ENCODE data around the gene ATG16L2.

ATG16L2 gene

GRCh38 chr11:72814286-72815109, at the start of gene ATG16L2:
ATG16L2 (plus strand) TSS chr11:72814411; CDS start chr11:72814446, 35 bp downstream.
- peak; percentile 55 to 95 (median 90) for DNase-seq
- intact Hi-C loops (cut with DNase I), result no loop called here

- intact Hi-C loops (cut with DNase I), result no loop called here
- DNase-seq, result no peak
Measured at GRCh38 chr11:72764503-72764902, 49.7 kb upstream of the ATG16L2 start.

DNA sequence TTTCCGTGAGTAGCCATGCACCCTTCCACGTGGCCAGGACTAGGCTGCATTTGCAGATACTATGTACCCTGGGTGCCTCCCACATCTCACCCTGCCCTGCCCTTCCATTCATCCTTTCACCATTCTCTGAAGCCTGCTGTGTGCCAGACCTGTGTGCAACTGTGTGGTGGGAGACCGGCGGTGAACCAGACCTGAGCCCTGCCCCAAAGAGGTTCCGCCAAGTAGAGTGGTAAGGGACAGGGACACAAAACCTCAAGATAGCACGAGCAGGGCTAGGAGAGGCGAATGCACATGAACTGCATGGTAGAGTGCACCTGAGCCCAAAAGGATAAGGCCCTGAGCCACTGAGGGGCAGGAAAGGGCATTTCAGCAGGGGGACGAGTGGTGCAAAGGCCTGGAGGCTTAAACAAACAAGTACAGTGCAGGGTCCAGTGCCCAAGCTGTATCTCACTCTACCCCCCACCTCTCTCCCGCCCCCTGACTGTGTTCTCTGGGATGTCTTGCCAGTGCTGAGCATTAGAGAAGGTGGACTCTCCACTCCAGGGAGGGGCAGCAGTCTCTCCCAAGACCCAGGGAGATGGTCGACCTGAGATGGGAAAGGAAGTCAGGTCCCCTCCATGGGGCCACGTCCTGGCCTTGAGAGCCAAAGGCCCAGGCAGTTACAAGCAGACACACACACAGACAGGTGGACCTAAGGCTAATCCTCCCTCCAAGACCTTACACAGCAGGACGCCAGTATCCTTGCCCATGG, 47.9 kb upstream of the ATG16L2 start:
- no peak for DNase-seq
- intact Hi-C loops (cut with DNase I), result no loop called here

DNA sequence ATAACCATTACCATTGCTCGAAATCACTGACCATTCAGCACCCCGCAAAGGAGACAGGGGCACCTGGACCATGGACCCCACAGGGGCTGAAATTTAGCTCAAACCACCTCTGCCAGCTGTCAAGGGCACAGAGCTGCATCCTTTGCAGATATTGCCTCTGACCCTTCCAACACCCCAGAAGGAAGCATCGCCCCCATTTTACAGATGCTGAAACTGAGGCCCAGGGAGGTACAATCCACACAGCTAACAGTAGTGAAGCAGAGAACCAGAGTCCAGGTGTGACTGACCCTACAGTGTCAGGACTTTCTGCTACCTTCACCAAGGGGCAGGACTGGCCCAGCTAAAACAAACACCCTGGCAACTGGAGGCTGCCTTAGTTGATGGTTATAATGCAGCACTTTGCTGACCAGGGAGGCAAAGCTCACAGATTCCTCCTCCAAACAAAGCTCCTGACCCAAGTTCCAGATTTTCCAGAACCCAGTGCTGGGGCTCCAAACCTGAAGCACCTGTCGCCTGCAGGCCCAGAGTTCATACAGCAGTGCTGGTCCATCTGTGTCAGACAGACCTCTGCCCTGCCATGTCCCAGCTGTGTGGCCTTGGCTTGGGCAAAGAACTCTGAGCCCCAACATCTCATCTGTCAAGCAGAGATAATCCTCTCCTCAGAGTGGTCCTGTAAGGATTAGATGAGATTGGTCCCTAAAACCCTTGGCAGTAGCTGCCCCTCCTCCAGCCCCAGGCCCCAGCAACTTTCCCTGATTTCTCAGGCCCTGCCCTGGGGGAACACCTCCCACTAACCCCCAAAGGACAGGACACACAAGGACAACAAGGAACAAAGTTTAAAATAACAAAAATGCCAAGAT, 46.8 kb upstream of the ATG16L2 start:
- intact Hi-C loops (cut with DNase I), result no loop called here
- no peak for DNase-seq

GRCh38 chr11:72768581-72768980, 45.6 kb upstream of the ATG16L2 start:
- no peak for DNase-seq
- intact Hi-C loops (cut with DNase I), result no loop called here

- DNase-seq, result no peak
- intact Hi-C loops (cut with DNase I), result no loop called here
Measured at GRCh38 chr11:72769680-72770079, 44.5 kb upstream of the ATG16L2 start.

DNA sequence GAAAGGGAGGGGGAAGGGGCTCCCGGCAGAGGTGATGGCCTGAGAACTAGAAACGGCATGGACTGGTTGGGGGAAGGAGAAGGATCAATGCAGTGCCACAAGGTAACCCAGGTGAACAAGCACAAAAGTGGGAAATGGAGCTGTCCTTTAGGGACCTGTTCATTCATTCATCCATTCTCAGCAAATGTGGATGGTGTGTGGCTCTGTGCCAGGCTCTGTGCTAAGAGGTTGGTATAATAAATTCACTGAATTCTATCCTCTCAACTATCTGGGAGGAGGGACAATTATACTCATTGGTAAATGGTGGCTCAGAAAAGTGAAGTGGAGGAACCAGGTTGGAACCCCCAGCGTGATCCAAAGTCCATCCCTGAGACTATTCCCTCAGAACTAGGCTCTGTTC, 43.4 kb upstream of the ATG16L2 start:
- no peak for DNase-seq

DNA sequence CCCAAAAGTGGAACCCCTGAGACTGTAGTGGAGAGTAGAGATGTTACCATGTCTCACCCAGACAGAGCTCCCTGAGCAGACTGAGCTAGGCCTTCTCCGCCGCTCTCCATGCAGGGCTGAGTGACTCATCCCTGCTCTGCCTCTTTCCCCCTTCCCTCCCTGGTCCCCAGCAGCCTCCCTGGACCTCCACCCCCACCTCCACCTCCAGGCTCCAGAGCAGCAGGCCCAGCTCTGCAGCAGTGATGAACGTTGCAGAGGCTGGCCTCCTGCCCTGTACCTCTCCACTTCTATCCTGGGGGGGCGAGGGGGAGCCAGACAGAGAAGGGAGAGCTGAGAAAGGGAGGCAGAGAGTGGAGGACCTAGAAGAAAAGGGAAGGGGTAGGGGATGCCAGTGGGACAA, 42.7 kb upstream of the ATG16L2 start:
- intact Hi-C loops (cut with DNase I), result no loop called here
- DNase-seq, result peak in 3 of 42 donors; percentile 34 to 76 (median 52)

More for the DNA sequence above, 43.4 kb upstream of the ATG16L2 start:
- intact Hi-C loops (cut with DNase I), result no loop called here

GRCh38 chr11:72772059-72772458, 42.2 kb upstream of the ATG16L2 start:
- intact Hi-C loops (cut with DNase I), result no loop called here
- no peak for DNase-seq

- DNase-seq, result peak in 37 of 42 donors; percentile 34 to 92 (median 70)
- intact Hi-C loops (cut with DNase I), result no loop called here
Measured at GRCh38 chr11:72773291-72773690, 40.9 kb upstream of the ATG16L2 start.

GRCh38 chr11:72773696-72774095, 40.5 kb upstream of the ATG16L2 start:
- no peak for DNase-seq
- intact Hi-C loops (cut with DNase I), result no loop called here

- no peak for DNase-seq
- intact Hi-C loops (cut with DNase I), result no loop called here
Measured at GRCh38 chr11:72774499-72774898, 39.7 kb upstream of the ATG16L2 start.

DNA sequence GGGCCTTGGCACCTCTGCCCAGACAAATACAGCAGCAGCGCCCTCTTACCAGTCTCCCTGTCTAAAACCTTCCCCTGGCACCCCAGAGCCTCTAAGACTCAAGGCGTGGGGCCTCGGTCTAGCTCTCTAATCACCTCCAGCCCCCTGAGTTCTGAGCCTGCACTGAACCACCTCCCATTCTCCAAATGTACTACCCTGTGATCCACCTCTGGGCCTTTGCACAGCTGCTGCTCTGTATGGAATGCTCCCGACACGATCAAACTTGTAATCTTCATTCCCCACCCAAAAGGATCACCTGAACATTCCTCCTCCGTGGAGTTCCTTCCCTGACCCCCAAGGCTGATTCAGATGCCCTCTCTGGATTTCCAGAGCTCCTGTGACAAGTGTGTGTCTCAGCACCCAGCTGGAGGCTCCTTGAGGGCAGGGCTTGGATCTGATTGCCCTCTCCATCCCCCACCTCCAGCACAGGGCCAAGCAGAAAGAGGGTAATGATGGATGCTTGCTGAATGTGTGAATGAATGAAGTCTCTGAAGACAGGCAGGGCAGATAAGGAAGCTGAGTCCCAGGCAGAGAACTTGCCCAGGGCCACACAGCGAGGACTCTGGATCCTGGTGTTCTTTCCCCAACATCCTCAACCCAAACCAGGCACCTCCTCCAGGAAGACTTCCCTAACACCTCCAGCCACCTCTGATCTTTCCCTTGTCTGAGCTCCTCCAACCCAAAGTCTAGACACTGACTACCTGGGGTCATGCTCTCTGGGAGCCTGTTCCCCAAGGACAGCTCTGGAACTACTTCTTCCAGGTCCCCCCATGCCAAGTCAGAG, 38.7 kb upstream of the ATG16L2 start:
- intact Hi-C loops (cut with DNase I), result no loop called here
- no peak for DNase-seq

GRCh38 chr11:72776117-72776843, 37.9 kb upstream of the ATG16L2 start:
- DNase-seq, result no peak
- intact Hi-C loops (cut with DNase I), result no loop called here

DNA sequence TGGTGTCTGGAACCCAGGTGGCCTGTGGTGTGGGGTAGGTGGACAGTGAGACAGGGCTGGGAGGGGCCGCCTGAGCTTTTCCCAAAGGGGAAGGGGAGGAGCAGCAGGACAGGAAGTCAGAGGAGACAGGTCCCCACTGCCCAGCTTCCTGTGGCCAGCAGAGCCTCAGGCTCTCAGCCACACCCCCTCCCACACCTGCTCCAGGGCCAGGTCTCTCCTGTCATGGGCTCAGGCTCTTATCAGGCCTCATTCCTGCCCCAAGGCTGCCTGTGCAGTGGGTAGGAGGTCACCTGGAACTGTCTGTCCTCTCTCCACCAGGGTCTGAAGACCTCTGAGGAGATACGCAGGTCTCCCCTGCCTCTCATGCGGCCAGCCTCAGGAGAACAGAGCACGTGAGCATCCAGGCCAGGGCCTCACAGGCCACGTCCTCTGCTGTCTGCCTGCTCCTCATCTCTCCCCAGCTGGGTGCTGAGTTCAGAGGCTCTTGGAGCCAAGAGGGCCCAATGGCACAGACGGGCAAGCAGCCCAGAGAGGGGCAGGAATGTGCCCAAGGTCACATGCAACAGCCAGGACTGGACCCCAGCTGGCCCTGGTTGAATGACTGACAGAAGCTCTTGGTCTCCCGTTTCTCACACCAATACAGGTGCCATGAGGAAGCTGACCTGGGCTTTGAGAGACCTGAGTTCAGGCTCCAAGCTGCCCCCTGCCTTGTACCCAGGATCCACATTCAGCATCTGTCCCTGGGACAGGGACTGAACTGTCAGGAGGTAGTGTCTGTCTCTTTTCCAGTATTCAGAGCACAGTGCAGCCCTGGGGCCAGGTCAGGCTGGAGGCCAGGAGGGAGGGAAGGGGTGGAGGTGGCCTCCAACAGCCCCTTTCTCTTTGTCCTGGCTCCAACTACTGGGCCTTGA, 37.1 kb upstream of the ATG16L2 start:
- intact Hi-C loops (cut with DNase I), result no loop called here
- DNase-seq, result peak; percentile 59 to 95 (median 80)

DNA sequence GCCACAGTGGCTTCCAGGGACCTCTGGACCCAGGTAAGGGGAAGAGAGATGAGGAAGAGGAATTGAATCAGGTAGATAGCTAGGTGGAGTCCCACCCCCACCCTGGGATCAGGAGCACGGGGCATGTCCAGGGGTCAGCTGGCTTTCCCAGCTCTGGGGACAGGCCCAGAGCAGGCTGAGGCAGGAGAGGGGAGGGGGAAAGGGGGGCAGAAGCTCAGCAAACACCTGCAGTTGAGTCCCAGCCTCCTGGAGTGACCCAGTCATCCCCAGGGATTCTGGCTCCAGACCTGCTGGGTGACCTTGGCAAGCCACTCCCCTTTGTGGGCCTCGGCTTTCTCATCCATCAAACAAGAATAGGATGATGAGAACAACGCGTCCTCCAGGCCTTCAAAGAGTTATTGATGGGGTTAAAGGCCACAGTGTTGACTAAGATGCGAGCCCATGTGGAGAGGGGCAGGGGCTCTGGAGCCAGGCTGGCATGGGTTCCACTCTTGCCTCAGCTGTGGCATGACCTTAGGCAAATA, 36.4 kb upstream of the ATG16L2 start:
- peak in 11 of 42 donors; percentile 24 to 85 (median 49) for DNase-seq
- intact Hi-C loops (cut with DNase I), result no loop called here

Data from head of caudate nucleus (tissue), 42 donors.